ENCODE results near the gene CRISP3.

DNA sequence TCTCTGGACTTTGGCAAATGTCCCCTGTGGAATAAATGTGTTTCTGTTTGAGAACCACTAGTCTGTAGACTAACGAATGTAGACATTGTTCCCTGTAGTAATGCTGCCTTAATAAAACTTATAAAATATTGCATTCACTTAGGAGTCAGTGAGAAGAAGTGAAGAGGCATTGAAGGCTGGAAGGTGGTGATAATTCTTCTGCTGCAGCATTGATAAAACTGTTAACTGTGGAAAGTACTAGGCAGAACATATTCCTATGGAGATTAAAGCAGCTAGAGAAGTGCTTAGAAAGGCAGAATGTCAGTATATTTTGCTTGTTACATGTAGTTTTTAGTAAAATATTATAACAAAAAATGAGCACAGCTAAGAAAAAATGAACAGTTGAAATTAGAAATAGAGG, 38.1 kb upstream of the CRISP3 start:
- TF ChIP-seq, protein P1, sequence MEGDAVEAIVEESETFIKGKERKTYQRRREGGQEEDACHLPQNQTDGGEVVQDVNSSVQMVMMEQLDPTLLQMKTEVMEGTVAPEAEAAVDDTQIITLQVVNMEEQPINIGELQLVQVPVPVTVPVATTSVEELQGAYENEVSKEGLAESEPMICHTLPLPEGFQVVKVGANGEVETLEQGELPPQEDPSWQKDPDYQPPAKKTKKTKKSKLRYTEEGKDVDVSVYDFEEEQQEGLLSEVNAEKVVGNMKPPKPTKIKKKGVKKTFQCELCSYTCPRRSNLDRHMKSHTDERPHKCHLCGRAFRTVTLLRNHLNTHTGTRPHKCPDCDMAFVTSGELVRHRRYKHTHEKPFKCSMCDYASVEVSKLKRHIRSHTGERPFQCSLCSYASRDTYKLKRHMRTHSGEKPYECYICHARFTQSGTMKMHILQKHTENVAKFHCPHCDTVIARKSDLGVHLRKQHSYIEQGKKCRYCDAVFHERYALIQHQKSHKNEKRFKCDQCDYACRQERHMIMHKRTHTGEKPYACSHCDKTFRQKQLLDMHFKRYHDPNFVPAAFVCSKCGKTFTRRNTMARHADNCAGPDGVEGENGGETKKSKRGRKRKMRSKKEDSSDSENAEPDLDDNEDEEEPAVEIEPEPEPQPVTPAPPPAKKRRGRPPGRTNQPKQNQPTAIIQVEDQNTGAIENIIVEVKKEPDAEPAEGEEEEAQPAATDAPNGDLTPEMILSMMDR (IDR thresholded peaks at IDR 0.05) = no peak
- TF ChIP-seq POLR2A (IDR thresholded peaks at IDR 0.05) = no peak

Measured in thyroid gland (tissue), 4 donors.